ENCODE measurements around the gene OXSR1.
A peak's percentile ranks its signal among the peaks of the same experiment; 100 is the strongest.
"Not testable (repeated sequence)": the region's sequence is repeated elsewhere in the genome, so short reads cannot be mapped to it uniquely, and the experiment has no call there.

The OXSR1 gene

DNA sequence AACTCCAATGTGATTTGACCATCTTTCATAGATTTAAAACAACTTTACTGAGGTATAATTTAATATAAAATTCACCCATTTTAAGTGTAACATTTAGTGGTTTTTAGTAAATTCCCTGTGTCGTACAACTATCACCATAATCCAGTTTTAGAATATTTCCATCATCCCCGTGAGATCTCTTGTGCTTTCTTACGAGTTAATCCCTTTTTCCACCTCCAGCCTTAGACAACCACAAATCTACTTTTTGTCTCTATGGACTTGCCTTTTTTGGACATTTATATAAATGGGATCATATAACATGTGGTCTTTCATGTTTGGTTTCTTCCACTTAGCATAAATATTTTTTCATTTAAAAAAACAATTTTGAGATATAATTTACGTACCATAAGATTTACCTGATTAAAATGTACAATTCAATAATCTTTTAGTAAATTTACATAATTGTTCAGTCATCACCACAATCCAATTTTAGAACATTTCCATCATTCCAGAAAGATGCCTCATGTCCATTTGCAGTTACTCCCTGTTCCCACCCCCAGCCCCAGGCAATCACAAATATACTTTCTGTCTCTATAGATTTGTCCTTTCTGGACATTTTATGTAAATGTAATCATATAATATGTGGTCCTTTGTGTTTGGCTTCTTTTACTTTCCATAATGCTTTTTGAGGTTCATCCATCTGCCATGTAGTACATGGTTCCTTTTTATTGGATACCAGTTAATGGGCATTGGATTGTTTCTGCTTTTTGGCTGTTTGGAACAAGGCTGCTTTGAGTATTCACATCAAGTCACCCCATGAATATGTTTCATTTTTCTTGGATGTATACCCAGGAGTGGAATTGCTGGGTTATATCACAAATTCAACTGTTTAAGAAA, 3.1 kb downstream of the OXSR1 start:
- DNase-seq (ENCODE audit: low read depth) = peak; percentile 72

DNA sequence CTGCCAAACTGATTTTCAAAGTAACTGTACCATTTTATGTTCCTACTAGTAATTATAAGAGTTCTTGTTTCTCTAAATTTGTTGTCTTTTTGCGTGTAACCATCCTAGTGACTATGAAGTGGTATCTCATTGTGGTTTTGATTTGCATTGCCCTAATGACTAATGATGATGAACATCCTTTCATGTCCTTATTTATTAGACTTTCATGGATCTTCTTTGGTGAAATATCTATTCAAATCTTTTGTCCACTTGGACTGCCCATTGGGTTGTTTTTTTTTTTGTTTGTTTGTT, 3.6 kb downstream of the OXSR1 start:
- DNase-seq (ENCODE audit: low read depth) = no peak

DNA sequence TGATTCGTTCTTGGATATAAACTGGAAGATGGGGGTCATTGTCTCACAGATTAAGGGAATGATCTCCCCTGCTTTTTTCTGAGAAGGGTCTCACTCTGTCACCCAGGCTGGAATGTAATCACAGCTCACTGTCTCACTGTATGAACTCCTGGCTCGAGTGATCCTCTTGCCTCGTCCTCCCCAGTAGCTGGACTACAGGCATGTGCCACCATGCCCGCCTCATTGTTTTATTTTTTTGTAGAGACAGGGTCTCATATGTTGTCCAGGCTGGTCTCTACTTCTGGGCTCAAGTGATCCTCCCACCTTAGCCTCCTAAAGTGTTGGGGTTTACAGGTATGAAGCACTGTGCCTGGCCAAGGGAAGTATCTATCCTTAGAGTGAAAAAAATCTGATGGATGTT, 5.4 kb downstream of the OXSR1 start:
- no peak for DNase-seq (ENCODE audit: low read depth)

DNA sequence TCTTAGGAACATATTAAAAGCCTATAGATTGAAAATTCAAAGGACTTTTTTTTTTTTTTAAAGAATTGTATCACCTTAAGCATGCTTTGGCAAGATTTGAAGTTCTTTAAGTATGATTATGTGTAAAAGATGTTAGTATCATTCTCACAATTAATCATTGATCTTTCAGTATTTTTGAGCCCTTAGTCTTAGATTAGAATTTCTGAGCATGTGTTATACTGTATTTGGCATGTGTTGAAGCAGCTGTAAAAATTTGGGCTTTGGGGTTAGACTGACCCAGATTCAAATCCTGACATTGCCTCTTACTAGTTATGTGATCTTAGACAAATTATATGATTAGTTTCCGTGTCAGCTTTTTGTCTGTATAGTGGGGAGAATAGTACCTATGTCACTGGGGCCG, 6.3 kb downstream of the OXSR1 start:
- DNase-seq (ENCODE audit: low read depth) = no peak

DNA sequence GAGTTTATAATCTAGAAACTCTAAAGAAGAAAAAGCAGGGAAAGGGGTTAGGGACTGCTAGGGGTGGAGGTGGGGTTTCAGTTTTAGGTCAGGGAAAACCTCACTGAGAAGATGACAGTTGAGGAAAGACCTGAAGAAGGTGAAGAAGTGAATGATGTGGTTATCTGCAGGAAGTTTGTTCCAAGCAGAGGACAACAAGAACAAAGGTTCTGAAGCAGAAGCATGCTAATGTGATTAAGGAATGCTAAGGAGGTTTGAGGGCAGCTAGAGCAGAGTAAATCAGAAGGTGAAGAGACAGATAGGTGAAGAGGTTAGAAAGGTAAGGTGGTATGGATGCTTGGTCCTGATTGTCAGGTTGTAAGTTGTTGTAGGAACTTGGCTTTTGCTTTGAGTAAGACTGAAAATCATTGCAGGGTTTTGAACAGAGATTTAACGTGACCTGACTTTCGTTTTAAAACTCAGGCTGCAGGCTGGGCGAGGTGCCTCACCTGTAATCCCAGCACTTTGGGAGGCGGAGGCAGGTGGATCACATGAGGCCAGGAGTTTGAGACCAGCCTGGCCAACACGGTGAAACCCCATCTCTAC, 8.6 kb downstream of the OXSR1 start:
- DNase-seq (ENCODE audit: low read depth) = no peak

DNA sequence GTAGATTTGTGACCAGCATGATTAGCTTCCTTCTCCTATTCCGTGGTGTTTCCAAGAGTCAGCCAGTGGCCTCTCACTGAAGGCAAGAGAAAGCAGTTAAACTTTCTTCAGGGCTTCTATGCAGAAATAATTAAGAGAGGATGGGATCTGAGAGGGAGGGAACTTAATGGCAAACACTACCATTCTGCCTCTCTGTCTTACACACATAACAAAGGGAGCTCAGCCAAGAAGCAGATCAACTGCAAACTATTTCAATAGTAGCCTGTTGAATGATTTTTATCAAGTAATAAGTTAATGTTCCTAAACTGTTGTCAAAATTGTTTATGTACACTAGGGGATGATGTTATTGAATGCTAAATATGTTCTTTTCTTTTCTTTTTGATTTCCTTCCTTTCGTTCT, 11.8 kb downstream of the OXSR1 start:
- no peak for DNase-seq (ENCODE audit: low read depth)

DNA sequence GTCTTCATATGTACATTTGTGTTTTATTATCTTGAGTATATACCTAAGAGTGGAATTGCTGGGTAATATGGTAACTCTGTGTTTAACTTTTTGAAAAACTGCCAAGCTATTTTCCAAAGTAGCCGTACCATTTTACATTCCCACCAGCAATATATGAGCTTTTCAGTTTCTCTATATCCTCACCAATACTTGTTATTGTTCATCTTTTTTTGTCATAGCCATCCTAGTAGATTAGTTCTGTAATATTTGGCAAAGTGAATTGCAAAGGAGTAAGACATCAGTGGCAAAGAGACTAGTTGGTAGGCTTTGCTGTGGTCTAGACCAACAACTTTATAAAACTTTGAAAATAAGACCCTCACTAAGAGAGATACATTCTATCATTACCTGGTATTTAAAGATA, 21.4 kb downstream of the OXSR1 start:
- no peak for DNase-seq (ENCODE audit: low read depth)

DNA sequence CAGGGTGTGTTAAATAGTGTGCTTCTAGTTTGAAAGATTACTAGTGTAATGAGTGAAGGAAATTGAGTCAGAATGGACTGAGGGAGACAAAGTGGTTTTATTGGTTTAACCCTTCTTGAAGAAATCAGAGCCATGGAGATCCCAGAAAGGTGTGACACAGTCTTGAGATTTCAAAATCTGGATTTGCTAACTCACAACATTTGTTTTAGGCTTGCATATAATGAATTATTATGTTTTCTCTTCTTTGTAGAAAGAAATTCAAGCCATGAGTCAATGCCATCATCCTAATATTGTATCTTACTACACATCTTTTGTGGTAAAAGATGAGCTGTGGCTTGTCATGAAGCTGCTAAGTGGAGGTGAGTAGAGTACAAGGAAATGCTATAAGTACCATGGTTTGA, 25.1 kb downstream of the OXSR1 start:
- no peak for DNase-seq (ENCODE audit: low read depth)

DNA sequence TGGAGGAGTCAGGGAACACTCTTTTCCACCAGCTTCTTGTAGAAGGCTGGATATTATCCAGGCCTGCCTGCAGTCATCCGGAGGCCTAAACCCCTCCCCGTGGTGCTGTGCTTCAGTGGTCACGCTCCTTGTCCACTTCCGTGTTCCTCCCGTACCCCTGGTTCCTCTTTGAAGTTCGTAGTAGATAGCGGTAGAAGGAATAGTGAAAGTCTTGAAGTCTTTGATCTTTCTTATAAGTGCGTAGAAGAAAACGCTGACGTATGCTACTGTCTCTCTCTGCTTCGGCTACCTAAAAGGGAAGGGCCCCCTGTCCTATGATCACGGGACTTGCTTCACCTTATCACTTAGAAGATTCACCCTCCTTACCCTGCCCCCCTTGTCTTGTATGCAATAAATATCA, 37.6 kb downstream of the OXSR1 start:
- not testable (repeated sequence) for DNase-seq (ENCODE audit: low read depth)

DNA sequence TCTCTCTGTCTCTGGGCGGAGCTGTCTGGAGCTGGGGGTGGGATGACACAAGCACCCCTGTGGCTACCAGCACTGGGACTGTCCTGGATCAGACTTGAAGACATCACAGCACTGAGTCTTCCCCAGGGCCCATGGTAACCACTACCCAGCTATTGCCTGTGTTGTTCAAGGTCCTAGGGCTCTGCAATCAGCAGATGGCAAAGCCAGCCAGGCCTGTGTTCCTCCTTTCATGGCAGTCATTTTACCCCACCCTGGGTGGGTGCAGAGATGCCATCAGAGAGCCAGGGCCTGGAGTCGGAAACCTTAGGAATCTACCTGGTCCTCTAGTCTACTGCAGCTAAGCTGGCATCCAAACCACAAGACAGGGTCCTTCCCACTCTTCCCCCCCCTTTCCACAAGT, 38.4 kb downstream of the OXSR1 start:
- no peak for DNase-seq (ENCODE audit: low read depth)

DNA sequence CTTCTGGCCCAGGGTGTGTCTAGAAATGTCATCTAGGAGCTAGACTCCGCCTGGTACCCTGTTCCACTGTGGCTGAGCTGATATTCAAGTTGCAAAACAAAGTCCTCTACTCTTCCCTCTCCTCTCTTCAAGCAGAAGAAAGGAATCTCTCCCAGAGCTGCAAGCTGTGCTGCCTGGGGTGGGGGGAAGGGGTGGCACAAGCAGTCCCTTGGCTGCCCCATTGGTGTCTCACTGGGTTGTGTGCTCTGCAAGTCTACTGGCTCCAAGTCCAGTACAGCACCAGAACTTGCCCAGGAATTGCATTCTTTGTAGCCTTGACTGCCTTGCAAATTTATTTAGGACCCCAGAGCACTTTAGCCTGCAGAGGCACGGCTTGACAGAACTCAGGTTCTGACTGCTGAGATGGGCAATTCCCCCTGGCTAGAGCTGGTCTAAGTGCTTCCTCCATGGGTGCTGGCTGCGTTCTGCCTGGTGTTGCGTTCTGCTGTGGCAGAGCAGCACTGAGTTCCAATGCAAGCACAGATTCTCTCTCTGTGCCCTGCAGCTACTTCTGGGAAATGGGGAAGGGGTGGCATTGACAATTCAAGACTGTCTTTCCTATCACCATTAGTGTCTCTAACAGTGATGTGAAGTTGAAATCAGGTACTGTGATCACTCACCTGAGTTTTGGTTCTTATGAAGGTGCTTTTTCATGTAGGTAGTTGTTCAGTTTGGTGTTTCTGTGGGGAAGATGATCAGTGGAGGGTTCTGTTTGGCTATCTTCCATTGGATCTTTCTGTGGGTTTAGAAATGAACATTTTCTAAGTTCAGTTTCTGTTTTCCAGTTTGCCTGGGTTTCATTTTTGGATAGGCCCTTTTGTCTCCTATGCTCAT, 39.5 kb downstream of the OXSR1 start:
- no peak for DNase-seq (ENCODE audit: low read depth)

DNA sequence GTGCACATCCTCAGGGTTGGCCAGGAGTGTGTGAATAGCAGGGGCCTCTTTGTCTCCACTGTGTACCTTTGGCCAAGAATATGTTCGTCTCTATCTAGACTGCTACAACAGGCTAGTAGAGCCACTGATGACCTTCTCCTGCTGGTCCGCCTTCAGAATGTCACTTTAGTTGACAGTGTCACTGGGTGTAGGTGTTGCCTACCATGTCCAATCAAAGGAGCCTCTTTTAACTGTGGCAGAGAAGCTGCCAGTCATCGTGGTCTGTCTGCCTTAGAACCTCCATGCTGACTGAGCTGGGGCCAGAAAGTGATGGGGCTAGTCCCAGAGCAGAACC, 40.1 kb downstream of the OXSR1 start:
- no peak for DNase-seq (ENCODE audit: low read depth)

DNA sequence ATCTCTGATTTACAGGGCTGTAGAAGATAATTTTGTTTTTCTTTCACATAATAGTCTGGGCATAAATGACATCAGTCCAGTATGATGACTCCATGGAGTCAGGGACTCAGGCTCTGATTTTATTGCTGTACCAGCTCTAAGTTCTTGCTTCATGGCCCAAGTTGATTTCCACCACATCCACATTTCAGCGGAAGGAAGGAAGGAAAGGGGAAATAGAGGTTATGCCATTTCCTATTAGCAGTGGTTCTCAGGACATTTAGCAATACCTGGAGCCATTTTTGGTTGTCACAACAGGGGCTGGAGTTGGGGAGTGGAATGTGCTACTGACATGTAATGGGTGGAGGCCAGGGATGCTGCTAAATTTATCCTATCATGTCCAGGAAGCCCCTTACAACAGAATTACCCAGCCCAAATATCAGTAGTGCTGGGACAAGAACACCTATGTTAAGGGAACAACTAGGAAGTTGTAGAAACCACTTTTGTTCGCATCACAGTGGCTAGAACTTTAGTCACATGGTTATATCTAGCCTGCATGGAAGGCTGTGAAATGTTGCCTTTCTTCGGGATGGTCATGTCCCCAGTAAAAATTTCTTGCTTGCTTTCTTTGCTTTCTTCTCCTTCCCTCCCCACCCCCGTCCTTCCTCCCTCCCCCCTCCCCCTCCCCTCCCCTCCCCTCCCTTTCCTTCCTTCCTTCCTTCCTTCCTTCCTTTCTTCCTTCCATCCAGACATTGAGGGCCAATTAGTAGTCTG, 42.1 kb downstream of the OXSR1 start:
- DNase-seq (ENCODE audit: low read depth) = no peak

DNA sequence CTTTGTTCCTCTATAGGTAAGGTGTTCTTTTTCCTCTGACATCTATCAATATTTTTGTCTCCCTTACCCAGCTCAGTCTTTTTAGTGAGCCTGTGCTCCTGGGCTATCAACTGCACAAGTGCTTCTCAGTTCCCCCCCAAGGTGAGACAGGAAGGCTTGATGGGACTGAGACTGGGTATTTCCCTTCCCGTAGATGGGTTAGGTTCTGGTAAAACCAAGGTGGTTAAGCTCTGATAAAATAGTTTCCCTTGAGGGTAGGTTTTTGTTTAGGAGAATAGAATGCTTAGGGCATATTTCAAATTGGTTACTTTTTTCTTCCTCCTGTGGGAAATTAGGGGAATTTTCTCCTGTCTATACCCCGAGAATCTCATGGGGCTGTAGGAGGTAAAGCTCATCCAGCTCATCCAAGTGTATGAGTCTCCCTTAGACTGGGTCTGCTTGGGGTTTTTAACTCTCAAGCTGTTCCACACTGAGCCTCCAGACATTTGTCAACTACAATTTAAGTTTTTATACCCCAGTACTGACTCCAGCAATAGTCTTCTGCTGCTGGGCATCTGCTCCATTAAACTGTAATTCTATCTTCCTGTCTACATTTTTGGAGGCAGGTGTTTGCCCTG, 44.9 kb downstream of the OXSR1 start:
- DNase-seq (ENCODE audit: low read depth) = no peak

DNA sequence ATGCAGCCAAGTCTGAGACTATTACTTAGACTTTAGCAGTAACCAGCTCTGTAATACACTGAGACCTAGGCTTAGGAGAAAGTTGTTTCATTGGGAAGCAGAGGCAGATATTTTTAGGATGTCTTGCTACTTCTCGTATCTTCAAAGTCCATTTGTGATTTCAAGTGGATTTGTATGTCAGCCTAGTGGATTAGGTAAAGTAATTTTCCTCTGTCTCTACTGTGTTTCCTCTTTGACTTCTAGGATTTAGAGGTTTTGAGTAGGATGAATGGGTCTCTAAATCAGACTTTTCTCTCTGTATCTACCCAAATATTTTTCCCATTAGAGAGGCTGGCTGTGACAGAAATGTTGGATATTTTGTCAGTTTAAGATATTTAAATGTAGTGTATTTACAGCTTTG, 46.8 kb downstream of the OXSR1 start:
- no peak for DNase-seq (ENCODE audit: low read depth)

DNA sequence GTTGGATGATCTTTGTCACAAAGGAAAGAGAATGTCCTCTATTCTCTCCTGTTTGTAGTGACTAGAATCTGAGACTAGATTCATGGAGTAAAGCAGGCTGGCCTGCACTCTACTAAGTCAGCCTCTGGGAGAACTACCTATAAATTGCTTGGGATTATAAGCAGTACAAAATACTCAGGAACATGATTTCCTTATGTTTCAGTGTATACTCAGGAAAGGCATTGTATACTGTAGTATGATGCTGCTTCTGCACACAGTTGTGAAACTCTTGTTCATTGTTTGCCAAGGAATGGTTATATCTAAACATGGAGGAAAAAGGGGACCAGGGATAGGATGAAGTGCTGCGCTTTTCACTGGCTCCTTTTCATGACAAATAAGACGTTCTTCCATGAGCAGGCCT, 49.2 kb downstream of the OXSR1 start:
- no peak for DNase-seq (ENCODE audit: low read depth)

DNA sequence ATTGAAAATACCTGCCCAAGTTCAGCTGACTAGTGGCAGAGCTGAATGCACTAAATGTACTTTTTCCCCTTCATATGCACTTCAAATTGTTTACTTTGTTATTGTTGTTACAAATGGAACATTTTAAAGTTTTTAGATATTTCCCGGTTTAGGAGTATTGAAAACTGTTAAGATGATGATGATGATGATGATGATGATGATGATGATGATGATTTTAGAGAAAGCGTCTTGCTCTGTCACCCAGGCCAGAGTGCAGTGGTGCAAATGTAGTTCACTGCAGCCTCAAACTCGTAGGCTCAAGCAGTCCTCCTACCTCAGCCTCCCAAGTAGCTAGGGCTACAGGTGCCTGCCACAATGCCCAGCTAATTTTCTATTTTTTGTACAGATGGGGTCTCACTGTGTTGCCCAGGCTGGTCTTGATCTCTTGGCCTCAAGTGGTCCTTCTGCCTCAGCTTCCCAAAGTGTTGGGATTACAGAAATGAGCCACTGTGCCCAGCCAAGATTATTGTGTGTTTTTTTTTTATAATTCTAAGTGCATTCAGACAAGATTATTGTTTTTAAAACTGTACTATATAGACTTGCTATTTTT, 54.4 kb downstream of the OXSR1 start:
- DNase-seq (ENCODE audit: low read depth) = no peak

DNA sequence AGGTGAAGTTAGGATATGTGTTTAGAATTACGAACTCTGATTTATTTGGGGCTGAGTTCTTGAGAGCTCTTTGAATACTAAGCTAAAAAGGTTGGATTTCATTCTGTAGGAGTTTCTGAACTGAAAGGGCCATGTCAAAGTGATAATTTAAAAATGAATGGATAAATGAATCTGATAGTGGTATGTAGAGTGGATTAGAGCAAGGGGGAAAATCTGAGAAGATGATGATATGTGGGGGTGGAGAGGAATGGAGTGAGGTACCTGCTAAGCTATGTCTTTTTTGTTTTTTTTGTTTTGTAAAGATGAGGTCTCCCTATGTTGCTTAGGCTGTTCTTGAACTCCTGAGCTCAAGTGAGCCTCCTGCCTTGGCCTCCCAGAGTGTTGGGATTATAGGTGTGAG, 55.7 kb downstream of the OXSR1 start:
- DNase-seq (ENCODE audit: low read depth) = no peak

DNA sequence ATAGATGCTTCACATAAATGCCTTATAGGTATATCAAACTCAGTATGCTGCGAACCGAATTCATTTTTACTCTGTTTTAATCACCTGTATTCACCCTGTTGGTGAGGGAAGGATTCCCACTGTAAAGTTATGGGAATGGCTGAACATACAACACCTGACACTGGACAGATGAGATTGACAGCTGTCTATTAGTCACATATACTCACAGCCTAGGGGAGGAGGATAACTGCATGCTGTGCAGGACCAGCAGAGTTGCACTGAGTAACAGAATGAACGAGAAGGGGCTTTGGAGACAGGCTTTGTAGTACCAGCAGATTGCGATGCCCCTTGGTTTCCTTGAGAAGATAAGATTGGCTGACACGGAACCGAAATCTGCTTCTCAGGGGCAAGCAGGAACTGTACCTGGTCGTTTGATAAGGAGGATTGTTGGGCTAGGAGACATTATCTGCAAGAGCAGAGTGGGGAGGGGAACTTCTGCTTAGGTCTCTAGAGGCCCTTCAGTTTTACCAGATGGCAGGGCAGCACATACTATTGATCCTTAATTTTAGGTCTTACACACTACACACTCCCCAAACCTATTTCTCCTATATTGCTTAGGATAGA, 56.8 kb downstream of the OXSR1 start:
- DNase-seq (ENCODE audit: low read depth) = no peak

DNA sequence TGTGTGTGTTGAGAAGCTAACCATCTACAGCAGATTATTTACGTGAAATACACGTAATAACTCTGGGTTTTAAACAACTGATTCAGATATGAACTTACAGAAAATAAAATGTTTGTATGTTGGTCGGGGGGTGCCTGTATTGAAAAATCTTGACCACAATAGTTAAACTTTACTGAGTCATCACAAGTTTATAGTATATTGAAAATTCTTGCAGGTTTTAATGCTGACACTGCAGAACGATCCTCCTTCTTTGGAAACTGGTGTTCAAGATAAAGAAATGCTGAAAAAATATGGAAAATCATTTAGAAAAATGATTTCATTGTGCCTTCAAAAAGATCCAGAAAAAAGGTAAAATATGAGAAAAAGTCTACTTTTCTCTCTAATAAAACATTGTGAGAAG, 59.0 kb downstream of the OXSR1 start:
- DNase-seq (ENCODE audit: low read depth) = no peak

DNA sequence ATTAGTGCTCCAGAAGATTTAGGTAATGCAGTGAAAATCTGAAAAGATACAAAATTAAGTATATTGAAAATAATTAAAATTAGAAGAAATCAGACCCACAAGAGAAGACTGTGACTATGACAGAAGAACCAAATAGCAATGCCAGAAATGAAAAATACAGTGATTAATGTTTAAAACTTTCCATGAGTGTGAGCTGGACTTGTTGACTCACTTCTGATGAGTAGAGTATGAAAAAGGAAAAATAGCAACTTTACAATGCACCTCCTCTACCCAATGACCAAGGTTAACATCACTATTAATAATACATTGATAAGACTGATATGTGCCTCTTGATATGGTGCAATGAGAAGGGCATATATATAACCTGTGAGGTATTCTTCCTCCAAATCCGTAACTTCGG, 60.9 kb downstream of the OXSR1 start:
- DNase-seq (ENCODE audit: low read depth) = peak; percentile 26
